Measurements from ENCODE around the gene PLXNA2.

- no peak for TF ChIP-seq CTCF (IDR thresholded peaks at IDR 0.05)
- TF ChIP-seq POLR2A (IDR thresholded peaks at IDR 0.05) = no peak
Measured at GRCh38 chr1:208256556-208256955, 12.4 kb upstream of the PLXNA2 start.
